GM13976 (cell line): Measurements from ENCODE around the gene TUBA1B.

ENCODE experiments used
- DNase-seq: peaks from one replicate; pipeline ENCODE4 v3.0.0; 2012; ENCODE audit warnings: low spot score
- CTCF ChIP-seq: IDR thresholded peaks from 2 replicates; pipeline ENCODE4 v1.5.1; 2012; ENCODE audit warnings: borderline replicate concordance, mild to moderate bottlenecking; ENCODE audit not compliant: insufficient read depth; ENCODE audit errors: extremely low read depth, missing control alignments, control extremely low read depth
- in situ Hi-C: fragments of 300-500 bp; cut with MboI; formaldehyde crosslinking; loops from one replicate; pipeline ENCODE4 v1.12.0; 2022; ENCODE audit warnings: low sequenced_read_pairs, mixed read lengths, inconsistent platforms; ENCODE audit not compliant: unreplicated experiment

Gene TUBA1B

GRCh38 chr12:49092086-49092815 is 38.9 kb downstream of the TUBA1B start:
- in situ Hi-C loops, result no loop called here
- peak; percentile 62 for TF ChIP-seq CTCF
- DNase-seq, result peak; percentile 86

DNA sequence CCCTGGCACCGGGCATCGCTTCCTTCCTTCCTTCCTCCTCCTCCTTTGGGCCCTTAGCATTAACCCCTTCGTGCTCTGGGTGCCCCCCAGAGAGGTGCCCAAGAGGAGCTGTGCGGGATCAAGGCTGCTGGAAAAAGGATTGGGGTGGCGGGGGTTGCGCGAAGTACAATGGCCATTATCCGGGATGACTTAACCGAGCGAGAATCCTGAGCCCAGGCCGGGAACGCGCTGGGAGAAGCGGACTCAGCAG is 39.4 kb downstream of the TUBA1B start:
- TF ChIP-seq CTCF, result no peak
- in situ Hi-C loops, result no loop called here
- DNase-seq, result peak; percentile 32

DNA sequence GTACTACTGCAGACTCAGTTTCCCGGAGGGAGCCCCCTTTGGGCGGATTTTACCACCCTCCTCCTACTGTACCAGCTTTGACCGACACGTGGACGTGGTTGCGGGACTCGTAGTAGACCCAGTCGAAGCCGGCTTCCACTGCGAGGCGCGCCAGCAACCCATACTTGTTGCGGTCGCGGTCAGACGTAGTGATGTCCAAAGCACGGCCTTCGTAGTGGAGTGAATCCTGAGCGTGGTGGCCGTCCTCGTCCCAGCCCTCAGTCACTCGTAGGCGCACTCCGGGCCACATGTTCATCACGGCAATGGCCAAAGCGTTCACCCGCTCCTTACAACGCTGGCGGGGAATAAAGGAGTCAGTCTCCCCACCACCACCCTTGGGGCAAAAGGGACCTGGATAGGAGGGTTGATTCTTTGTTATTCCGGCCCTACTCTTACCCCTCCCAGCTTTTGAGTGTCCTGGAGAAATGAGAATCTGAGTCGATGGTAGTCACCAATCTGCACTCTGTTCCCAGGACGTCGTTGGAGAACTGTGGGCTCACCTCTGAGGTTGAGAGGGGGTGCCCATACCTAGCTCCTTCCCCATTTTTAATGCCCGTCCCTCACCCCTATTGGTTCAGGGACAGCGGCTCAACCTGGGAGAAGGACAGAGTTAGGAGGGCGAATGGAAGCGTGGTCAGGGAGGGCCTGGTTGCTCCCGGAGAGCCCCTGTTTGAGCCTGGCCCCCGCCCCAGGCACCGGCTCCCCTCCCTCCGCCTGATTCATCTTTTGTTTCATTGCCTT is 39.9 kb downstream of the TUBA1B start:
- in situ Hi-C loops, result no loop called here
- no peak for TF ChIP-seq CTCF
- peak; percentile 37 for DNase-seq

GRCh38 chr12:49089821-49090773 is 41.1 kb downstream of the TUBA1B start:
- DNase-seq, result peak; percentile 34
- peak; percentile 5 for TF ChIP-seq CTCF
- in situ Hi-C loops, result no loop called here

GRCh38 chr12:49088932-49089330 is 42.3 kb downstream of the TUBA1B start:
- in situ Hi-C loops, result no loop called here
- DNase-seq, result no peak
- TF ChIP-seq CTCF, result no peak
